ENCODE measurements around the gene UQCRHL.

The UQCRHL gene

DNA sequence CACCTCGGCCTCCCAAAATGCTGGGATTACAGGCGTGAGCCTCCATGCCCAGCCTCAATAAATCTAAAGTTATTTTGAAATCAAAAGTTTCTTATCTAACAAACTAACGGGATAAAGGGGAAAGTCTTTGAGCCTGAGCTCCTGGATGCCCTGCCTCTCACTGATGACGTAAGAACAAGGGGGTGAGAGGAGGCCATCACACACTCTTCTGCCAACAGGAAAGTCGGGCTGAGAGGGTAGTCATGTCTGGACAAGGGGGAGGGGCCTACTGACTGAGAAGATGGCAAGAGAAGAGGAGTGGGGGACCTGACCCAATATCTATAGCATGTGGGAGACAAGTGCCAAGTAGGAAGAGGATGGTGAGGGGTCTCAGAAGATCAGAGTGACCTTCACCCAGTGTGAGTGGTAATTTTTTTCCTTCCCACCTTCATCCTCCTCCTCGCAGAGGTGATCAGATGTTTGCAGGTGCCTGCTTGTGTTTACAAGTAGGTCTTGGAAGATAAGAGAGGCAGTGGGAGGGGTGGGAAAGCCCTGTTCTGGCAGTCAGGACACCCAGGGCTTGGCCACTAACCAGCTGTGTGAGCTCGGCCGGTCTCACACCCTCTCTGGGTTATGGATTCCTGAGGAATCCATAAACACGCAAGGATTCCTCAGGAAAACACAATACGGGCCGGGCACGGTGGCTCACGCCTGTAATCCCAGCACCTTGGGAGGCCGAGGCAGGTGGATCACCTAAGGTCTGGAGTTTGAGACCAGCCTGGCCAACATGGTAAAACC, 9.6 kb downstream of the UQCRHL start:
- no peak for DNase-seq (ENCODE audit: low spot score)

DNA sequence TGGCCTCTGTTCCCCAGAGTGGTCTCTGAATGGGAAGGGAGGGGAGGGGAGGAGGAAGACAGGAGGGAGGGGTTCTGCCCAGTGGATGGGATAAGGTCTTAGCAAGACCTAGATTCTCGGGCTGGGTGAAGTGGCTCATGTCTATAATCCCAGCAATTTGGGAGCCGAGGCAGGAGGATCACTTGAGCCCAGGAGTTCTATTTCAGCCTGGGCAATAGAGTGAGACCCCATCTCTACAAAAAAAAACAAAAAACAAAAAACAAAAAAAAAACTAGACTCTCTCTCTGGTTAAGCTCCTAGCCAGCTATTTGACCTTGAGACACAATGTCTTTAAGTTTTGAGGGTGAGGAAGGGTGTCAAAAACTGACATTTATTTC, 11.4 kb downstream of the UQCRHL start:
- DNase-seq (ENCODE audit: low spot score), result no peak

- DNase-seq (ENCODE audit: low spot score), result no peak
Measured at GRCh38 chr1:15788624-15789301, 18.7 kb downstream of the UQCRHL start.

GRCh38 chr1:15786581-15786980, 20.9 kb downstream of the UQCRHL start:
- no peak for DNase-seq (ENCODE audit: low spot score)

DNA sequence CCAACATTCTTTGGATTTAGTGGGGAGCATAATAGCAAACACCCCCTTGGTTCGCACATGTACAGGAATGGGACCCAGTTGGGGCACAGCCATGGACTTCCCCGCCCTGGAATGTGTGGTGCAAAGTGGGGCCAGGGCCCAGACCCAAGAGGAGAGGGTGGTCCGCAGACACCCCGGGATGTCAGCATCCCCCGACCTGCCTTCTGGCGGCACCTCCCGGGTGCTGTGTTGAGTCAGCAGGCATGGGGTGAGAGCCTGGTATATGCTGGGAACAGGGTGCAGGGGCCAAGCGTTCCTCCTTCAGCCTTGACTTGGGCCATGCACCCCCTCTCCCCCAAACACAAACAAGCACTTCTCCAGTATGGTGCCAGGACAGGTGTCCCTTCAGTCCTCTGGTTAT, 21.8 kb downstream of the UQCRHL start:
- DNase-seq (ENCODE audit: low spot score), result no peak

- no peak for DNase-seq (ENCODE audit: low spot score)
Measured at GRCh38 chr1:15777909-15778707, 29.3 kb downstream of the UQCRHL start.

GRCh38 chr1:15775706-15776105, 31.7 kb downstream of the UQCRHL start:
- no peak for DNase-seq (ENCODE audit: low spot score)

DNA sequence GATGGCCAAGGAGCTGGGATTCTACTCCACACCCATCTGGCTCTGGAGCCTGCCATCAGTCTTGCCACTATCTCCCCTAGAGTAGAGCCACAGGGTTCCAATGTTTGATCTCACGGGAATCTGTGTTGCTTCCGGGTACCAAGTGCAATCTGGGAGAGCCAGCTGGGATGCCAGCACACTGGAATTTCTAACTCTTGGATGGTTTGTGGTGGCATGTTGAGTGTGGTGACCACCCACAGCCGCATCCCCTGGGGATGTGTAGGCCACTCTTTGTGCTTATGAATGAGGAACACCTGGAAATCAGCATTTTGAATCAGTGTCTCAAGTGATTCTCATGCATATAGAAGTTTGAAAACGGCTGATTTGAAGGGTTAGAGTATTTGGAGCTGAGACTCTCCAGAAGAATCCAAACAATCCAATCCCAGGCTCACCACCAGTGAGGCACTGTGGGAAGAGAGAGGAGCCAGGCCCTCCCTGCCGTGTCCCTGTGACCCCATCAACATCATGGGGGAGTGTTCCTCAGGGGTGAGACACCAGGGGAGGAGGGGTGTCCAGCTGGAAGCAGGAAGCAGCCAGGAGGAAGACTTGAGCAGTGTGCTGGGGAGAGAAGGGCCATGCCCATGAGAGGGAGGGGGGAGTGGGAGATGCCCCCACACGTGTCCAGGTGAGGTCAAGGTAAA, 35.5 kb downstream of the UQCRHL start:
- no peak for DNase-seq (ENCODE audit: low spot score)

DNA sequence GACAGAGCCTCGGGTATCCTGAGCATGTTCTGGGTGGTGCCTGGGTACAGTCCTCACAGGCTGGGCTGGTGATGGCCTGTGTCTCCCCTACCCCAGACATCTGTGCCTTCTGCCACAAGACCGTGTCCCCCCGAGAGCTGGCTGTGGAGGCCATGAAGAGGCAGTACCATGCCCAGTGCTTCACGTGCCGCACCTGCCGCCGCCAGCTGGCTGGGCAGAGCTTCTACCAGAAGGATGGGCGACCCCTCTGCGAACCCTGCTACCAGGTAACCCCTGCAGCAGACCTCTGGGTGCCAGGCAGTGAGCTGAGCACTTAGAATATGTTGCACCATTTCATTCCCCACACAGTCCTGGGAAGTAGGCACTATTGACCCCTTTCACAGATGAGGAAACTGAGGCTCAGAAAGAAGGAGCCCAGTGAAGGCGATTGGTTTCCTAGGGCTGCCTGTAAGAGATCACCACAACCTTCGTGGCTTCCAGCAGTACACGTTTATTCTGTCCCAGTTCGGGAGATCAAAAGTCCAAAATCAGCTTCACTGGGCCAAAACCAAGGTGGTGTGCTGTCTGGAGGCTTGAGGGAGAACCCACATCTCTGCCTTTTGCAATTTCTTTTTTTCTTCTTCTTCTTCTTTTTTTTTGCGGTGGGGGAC, 37.0 kb downstream of the UQCRHL start:
- DNase-seq (ENCODE audit: low spot score), result no peak

- DNase-seq (ENCODE audit: low spot score), result no peak
Measured at GRCh38 chr1:15768388-15768787, 39.1 kb downstream of the UQCRHL start.

GRCh38 chr1:15767941-15768340, 39.5 kb downstream of the UQCRHL start:
- DNase-seq (ENCODE audit: low spot score), result no peak

GRCh38 chr1:15765495-15766194, 41.8 kb downstream of the UQCRHL start:
- no peak for DNase-seq (ENCODE audit: low spot score)

DNA sequence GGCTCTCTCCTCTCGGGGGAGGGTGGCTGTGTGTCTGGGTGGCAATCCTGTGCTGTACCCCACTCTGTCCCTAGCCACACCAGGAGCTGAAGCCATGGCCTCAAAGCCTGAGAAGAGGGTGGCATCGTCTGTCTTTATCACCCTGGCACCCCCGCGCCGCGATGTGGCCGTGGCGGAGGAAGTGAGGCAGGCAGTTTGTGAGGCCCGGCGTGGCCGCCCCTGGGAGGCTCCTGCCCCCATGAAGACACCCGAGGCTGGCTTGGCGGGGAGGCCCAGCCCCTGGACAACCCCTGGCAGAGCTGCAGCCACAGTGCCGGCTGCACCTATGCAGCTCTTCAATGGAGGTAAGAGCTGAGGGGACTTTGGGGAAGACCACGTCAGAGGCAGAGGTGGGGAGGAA, 42.6 kb downstream of the UQCRHL start:
- no peak for DNase-seq (ENCODE audit: low spot score)

DNA sequence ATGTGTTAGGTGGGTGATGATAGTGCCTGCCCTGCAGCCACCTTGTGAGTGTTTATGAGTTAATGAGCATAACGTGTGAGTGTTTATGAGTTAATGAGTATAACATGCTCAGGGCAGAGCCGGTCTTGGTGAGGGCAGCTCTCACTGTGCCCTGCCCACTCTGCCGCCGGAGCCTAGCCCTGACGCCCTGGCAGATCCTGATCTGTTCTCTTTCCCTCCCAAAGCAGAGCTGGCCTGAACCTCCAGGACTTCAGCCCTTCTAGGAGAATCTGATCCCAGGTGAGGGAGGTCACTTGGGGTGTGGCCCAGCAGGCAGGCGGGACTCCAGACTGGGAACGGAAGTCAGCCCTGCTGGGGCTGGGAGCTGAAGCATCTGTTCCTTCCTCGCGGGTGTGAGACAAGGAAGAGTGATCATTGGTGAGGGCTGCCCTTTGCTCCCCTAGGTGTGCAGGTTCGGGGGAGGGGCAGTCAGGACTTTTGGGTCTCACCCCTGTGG, 43.1 kb downstream of the UQCRHL start:
- DNase-seq (ENCODE audit: low spot score), result no peak

GRCh38 chr1:15762546-15762945, 44.9 kb downstream of the UQCRHL start:
- DNase-seq (ENCODE audit: low spot score), result no peak

DNA sequence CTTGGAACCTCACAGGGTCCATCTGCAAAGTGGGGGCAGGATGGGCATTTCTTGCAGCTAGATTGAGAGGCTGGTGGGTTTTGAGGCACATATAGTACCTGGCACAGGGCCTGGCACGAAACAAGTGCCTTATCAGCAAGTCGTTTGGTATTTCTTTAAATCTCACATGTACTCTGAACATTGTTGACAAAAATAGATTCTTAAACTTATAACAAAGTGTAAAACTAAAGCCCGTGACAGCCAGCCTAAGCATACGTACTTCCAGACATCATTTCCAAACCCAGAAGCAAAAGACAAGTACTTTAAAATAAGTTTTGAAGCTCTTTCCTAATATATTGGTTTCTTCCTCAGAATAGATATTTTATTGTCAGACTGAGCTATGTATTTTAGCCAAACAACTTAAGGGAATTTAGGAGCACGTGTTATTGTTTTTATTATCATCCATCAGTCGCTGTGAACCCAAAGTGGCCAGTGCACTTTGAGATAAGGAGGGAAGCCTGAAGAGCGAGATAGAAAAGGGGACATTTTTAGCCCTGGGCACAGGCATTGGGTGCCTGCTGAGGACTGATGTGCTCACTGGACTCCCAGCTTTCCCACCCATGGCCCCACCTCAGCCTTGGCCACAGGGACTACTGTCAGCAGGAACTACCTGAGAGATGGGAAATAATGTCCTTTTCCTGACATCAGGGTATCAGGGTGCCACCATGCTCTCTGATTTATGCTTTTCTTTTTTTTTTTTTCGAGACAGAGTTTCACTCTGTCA, 45.9 kb downstream of the UQCRHL start:
- DNase-seq (ENCODE audit: low spot score), result no peak

DNA sequence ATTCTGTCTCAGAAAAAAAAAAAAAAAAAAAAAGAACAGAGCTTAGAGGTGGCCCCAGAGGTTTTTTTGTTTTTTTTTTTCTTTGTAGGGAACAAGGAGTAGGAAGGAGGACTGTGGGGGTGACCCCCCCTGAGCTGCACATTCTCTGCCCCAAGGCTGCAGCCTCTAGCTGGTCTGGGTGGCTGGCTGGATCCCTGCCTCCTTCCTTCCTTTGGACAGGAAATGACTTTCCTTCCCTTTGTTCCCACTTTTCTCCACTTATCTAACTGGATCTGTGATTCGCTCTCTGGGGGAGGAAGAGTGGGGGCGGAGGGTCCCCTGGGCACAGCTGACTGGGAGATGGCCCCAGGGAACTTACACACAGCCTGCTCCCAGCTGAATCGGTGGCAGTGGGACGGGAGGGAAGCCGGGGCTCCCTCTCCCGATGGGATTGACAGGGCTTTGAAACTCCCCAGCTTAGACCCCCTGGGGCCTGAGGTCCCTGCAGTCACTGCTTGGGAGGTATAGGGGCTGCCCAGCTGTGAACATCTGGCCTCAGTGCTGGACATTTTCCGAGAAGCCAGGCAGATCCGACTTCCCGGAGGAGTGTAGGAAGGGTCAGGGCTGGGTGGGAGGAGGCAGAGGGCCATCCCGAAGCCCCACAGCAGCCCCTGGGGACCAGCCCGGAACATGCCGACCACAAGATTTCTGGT, 46.8 kb downstream of the UQCRHL start:
- DNase-seq (ENCODE audit: low spot score), result no peak

GRCh38 chr1:15758953-15759661, 48.3 kb downstream of the UQCRHL start:
- DNase-seq (ENCODE audit: low spot score), result no peak

GRCh38 chr1:15758343-15758931, 49.0 kb downstream of the UQCRHL start, which contains the start of gene FBLIM1:
Gene FBLIM1 (plus strand): TSS chr1:15758795. CDS start chr1:15764984, 6,189 bp downstream.
- no peak for DNase-seq (ENCODE audit: low spot score)

All from pons (tissue), 1 donor.